ENCODE measurements around the gene SMAD2.
"Not testable (repeated sequence)": the region's sequence is repeated elsewhere in the genome, so short reads cannot be mapped to it uniquely, and the experiment has no call there.

The SMAD2 gene

DNA sequence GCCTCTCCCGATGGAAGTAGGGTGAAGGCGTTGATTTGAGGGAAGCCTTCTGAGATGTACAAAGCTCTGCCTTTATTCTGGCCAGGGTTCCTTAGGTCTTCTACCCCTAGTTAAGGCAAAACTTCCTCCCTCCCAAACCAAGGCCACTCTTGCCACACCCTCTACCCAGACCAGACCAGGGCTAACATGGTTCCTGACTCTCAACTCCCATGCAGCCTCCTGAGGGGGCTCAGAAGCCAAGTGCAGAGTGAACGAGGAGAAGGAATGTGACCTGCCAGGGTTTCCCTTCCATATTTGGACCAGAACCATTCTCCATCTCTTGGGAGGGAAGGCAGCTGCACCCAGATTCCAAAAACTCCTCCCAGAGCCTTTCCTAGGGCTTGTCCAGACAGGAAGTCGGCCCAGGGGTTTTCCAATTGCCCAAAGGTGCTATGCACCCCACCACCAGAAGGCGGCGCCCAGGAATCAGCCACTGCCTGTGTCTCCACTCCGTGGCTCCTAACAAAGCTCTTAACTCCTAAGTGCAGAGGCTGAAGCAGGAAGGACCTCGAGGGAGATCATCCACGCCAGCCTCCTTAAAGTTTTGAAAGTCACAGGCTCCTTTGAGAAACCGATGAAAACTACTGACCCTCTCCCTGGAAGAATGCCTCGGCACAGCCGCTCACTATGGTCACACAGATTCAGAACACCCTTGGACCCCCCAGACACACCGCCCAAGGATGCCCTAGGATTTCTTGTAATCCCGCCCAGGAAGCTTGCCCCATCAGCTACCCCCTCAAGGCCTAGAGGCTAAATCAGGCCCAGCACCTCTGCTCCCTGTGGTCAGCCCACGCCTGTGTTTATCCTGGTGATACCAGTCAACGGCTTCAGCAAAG, 157.8 kb downstream of the SMAD2 start:
- no peaks in the 10 kb centered on the region for H3K9me3 ChIP-seq (ENCODE audit: control insufficient read depth, low read length)
- H3K4me3 ChIP-seq (ENCODE audit: insufficient read depth, low read depth, low read length, poor library complexity, severe bottlenecking), result no peak overlapping the region
- no peaks in the 10 kb centered on the region for H3K36me3 ChIP-seq (ENCODE audit: control insufficient read depth, insufficient read depth, low read length)
- DNase-seq, result peak in 1 of 3 donors; percentile 25
- no peaks in the 10 kb centered on the region for H3K4me1 ChIP-seq (ENCODE audit: control insufficient read depth, insufficient read depth, low read length, poor library complexity, severe bottlenecking)
- no peak overlapping the region for H3K27ac ChIP-seq (ENCODE audit: insufficient read depth, low read length, poor library complexity, severe bottlenecking)
- no peaks in the 10 kb centered on the region for H3K27me3 ChIP-seq (replicated peaks; ENCODE audit: control insufficient read depth, insufficient read depth, low read length, poor library complexity, severe bottlenecking)

DNA sequence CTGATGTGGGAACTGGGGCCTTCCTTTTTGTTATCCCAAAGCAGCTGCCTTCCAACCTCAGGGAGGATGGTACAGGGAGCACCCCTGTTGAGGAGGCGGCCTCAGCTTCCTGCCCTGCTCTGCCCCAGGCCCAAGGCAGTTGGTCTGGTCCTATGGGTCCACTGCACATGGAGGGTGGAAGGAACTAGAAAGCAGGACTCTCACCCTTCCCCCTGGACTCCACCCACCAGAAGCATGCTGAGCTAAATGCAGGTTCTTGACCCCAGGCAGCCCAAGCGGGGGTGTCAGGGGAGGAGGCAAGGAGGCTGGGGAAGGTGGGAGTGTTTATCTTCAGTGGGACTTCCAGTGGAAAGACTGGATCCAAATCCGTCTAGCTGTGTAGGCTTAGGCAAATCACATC, 158.5 kb downstream of the SMAD2 start:
- DNase-seq, result no peak
- Histone ChIP-seq H3K36me3 (ENCODE audit: control insufficient read depth, insufficient read depth, low read length) (no peaks in the 10 kb centered on the region), H3K27me3 (replicated peaks; ENCODE audit: control insufficient read depth, insufficient read depth, low read length, poor library complexity, severe bottlenecking) (no peaks in the 10 kb centered on the region), H3K4me3 (ENCODE audit: insufficient read depth, low read depth, low read length, poor library complexity, severe bottlenecking) (no peak overlapping the region), H3K9me3 (ENCODE audit: control insufficient read depth, low read length) (no peaks in the 10 kb centered on the region), H3K27ac (ENCODE audit: insufficient read depth, low read length, poor library complexity, severe bottlenecking) (no peak overlapping the region), H3K4me1 (ENCODE audit: control insufficient read depth, insufficient read depth, low read length, poor library complexity, severe bottlenecking) (no peaks in the 10 kb centered on the region)

DNA sequence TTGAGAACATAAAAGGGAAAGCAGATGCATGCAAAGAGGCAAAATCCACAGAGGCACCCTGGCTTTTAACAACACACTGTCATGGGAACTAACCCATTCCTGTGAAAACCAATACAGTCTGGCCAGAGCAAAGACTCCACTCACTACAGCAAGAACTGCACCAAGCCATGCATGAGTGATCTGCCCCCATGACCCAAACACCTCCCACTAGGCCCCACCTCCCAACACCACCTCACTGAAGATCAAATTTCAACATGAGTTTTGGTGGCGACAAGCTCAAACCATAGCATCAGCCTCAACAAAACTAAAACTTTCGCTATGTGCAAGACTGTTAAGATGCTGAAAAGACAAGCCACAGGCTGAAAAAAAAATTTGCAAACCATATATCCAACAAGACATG, 162.8 kb downstream of the SMAD2 start:
- Histone ChIP-seq H3K9me3 (ENCODE audit: control insufficient read depth, low read length) (no peaks in the 10 kb centered on the region), H3K27me3 (replicated peaks; ENCODE audit: control insufficient read depth, insufficient read depth, low read length, poor library complexity, severe bottlenecking) (no peaks in the 10 kb centered on the region), H3K27ac (ENCODE audit: insufficient read depth, low read length, poor library complexity, severe bottlenecking) (no peak overlapping the region), H3K4me1 (ENCODE audit: control insufficient read depth, insufficient read depth, low read length, poor library complexity, severe bottlenecking) (no peaks in the 10 kb centered on the region), H3K4me3 (ENCODE audit: insufficient read depth, low read depth, low read length, poor library complexity, severe bottlenecking) (no peak overlapping the region), H3K36me3 (ENCODE audit: control insufficient read depth, insufficient read depth, low read length) (no peaks in the 10 kb centered on the region)
- no peak for DNase-seq

DNA sequence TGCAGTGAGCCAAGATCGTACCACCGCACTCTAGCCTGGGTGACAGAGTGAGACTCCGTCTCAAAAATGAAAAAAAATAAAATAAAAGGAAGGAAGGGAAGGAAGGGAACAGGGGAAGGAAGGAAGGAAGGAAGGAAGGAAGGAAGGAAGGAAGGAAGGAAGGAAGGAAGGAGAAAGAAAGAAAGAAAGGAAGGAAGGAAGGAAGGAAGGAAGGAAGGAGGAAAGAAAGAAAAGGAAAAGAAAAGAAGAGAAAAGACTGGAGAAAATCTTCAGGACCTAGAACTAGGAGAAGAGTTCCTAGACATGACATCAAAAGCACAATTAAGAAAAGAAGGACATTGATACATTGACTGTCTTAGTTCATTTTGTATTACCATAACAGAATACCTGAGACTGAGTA, 163.3 kb downstream of the SMAD2 start:
- not testable (repeated sequence) for H3K9me3 ChIP-seq (ENCODE audit: control insufficient read depth, low read length); H3K36me3 ChIP-seq (ENCODE audit: control insufficient read depth, insufficient read depth, low read length); H3K4me3 ChIP-seq (ENCODE audit: insufficient read depth, low read depth, low read length, poor library complexity, severe bottlenecking); H3K27ac ChIP-seq (ENCODE audit: insufficient read depth, low read length, poor library complexity, severe bottlenecking); H3K27me3 ChIP-seq (replicated peaks; ENCODE audit: control insufficient read depth, insufficient read depth, low read length, poor library complexity, severe bottlenecking); H3K4me1 ChIP-seq (ENCODE audit: control insufficient read depth, insufficient read depth, low read length, poor library complexity, severe bottlenecking); DNase-seq

Measured in effector memory CD4-positive, alpha-beta T cell (primary cell).